ENCODE results near the gene SPTSSB. TPM values are rescaled to one million over a fixed set of nuclear protein-coding genes. Genes with fewer than 3 reads are reported as not detected.

SPTSSB gene
- total RNA-seq, 1 experiment from 2014 or later = 2.9 TPM

- H3K9ac ChIP-seq (ENCODE audit: low read length) = no peak overlapping the region
- no peak overlapping the region for H3K27ac ChIP-seq (ENCODE audit: low read depth, low read length)
- BruUV-seq (replicated peaks) = no TSS peak
- no peak overlapping the region for H2AFZ ChIP-seq (ENCODE audit: low read depth, low read length, poor library complexity, severe bottlenecking)
- H3K27me3 ChIP-seq (ENCODE audit: insufficient read depth, low read length) = no peaks in the 10 kb centered on the region
- no peak overlapping the region for H3K4me2 ChIP-seq (ENCODE audit: low read length)
- no peak for ATAC-seq
- no peaks in the 10 kb centered on the region for H3K9me3 ChIP-seq (ENCODE audit: control insufficient read depth in 1 of 2, insufficient read depth in 1 of 2, low read depth in 1 of 2, low read length in 2 of 2)
- DNase-seq (ENCODE audit: low read depth, low spot score) = no peak
- ChIA-PET RAD21 (ENCODE audit: low non-redundant PET in 1 of 2, low total read pairs in 2 of 2, uncharacterized antibody in 2 of 2, unreplicated experiment in 2 of 2) (no interaction called here), POLR2A (no interaction called here), CTCF (no interaction called here)
- no peak overlapping the region for H3K4me3 ChIP-seq (replicated peaks in 1 of 2; ENCODE audit: low read depth in 1 of 2, low read length in 2 of 2)
- H3K4me1 ChIP-seq (ENCODE audit: control insufficient read depth in 1 of 2, insufficient read depth in 2 of 2, low read length in 2 of 2) = no peaks in the 10 kb centered on the region
- H4K20me1 ChIP-seq (ENCODE audit: insufficient read depth) = no peaks in the 10 kb centered on the region
- H3K79me2 ChIP-seq (ENCODE audit: insufficient read depth, low read length) = no peaks in the 10 kb centered on the region
- intact Hi-C loops (cut with micrococcal nuclease) = no loop called here
- no peak for TF ChIP-seq SIN3A (IDR thresholded peaks at IDR 0.05; ENCODE audit: low read depth)
- TF ChIP-seq ZFX (IDR thresholded peaks at IDR 0.05) = no peak
- no peak for TF ChIP-seq REST (IDR thresholded peaks at IDR 0.05; ENCODE audit: low read depth)
- TF ChIP-seq POLR2A (IDR thresholded peaks at IDR 0.05; ENCODE audit: borderline replicate concordance, extremely low read depth, insufficient read depth, insufficient read length) = no peak
- no peaks in the 10 kb centered on the region for H3K9me2 ChIP-seq (ENCODE audit: insufficient read depth)
- H3K36me3 ChIP-seq (ENCODE audit: control insufficient read depth in 1 of 2, insufficient read depth in 2 of 2, low read length in 2 of 2) = no peaks in the 10 kb centered on the region
Measured at GRCh38 chr3:161395115-161396012, 24.0 kb upstream of the SPTSSB start.

- intact Hi-C loops (cut with micrococcal nuclease) = no loop called here
- H3K4me2 ChIP-seq (ENCODE audit: low read length) = no peak overlapping the region
- H2AFZ ChIP-seq (ENCODE audit: low read depth, low read length, poor library complexity, severe bottlenecking) = no peak overlapping the region
- RAD21 ChIA-PET (ENCODE audit: low non-redundant PET in 1 of 2, low total read pairs in 2 of 2, uncharacterized antibody in 2 of 2, unreplicated experiment in 2 of 2) = no interaction called here
- ATAC-seq (no peak), DNase-seq (ENCODE audit: low read depth, low spot score) (no peak)
- no peak overlapping the region for H3K4me3 ChIP-seq (replicated peaks in 1 of 2; ENCODE audit: low read depth in 1 of 2, low read length in 2 of 2)
- H3K27ac ChIP-seq (ENCODE audit: low read depth, low read length) = no peak overlapping the region
- no peaks in the 10 kb centered on the region for H3K9me3 ChIP-seq (ENCODE audit: control insufficient read depth in 1 of 2, insufficient read depth in 1 of 2, low read depth in 1 of 2, low read length in 2 of 2)
- POLR2A ChIA-PET = no interaction called here
- no peaks in the 10 kb centered on the region for H3K79me2 ChIP-seq (ENCODE audit: insufficient read depth, low read length)
- H3K4me1 ChIP-seq (ENCODE audit: control insufficient read depth in 1 of 2, insufficient read depth in 2 of 2, low read length in 2 of 2) = no peaks in the 10 kb centered on the region
- H3K27me3 ChIP-seq (ENCODE audit: insufficient read depth, low read length) = no peaks in the 10 kb centered on the region
- no peak overlapping the region for H3K9ac ChIP-seq (ENCODE audit: low read length)
- BruUV-seq (replicated peaks) = no TSS peak
- H4K20me1 ChIP-seq (ENCODE audit: insufficient read depth) = no peaks in the 10 kb centered on the region
- H3K36me3 ChIP-seq (ENCODE audit: control insufficient read depth in 1 of 2, insufficient read depth in 2 of 2, low read length in 2 of 2) = no peaks in the 10 kb centered on the region
- no peaks in the 10 kb centered on the region for H3K9me2 ChIP-seq (ENCODE audit: insufficient read depth)
- CTCF ChIA-PET = no interaction called here
- TF ChIP-seq CEBPB (IDR thresholded peaks at IDR 0.05; ENCODE audit: low read depth) = no peak
- no peak for TF ChIP-seq EZH2phosphoT487 (IDR thresholded peaks at IDR 0.05; ENCODE audit: borderline replicate concordance)
- no peak for TF ChIP-seq EGR1 (IDR thresholded peaks at IDR 0.05; ENCODE audit: low read depth)
- TF ChIP-seq SIN3A (IDR thresholded peaks at IDR 0.05; ENCODE audit: low read depth) = no peak
- no peak for TF ChIP-seq ZBTB33 (IDR thresholded peaks at IDR 0.05; ENCODE audit: extremely low read depth, insufficient replicate concordance, low read length)
- no peak for TF ChIP-seq FOSL1 (IDR thresholded peaks at IDR 0.05; ENCODE audit: low read depth)
- TF ChIP-seq RAD21 (IDR thresholded peaks at IDR 0.05; ENCODE audit: low read depth) = no peak
- TF ChIP-seq POLR2AphosphoS5 (IDR thresholded peaks at IDR 0.05; ENCODE audit: low read depth, low read length) = no peak
- TF ChIP-seq MAX (IDR thresholded peaks at IDR 0.05) = no peak
- no peak for TF ChIP-seq SRF (IDR thresholded peaks at IDR 0.05; ENCODE audit: low read depth)
Measured at GRCh38 chr3:161393803-161394202, 22.5 kb upstream of the SPTSSB start.
